Peyer's patch (tissue), 4 donors: Measurements from ENCODE around the gene TMEM217. TPM values are rescaled to one million over a fixed set of nuclear protein-coding genes. Genes with fewer than 3 reads are reported as not detected.
"Not testable (repeated sequence)": the region's sequence is repeated elsewhere in the genome, so short reads cannot be mapped to it uniquely, and the experiment has no call there.

ENCODE experiments used
- DNase-seq, 3 donors: peaks; one replicate each; pipeline ENCODE4 v3.0.0-alpha.2; 2017 to 2019
- H3K27ac ChIP-seq, 4 donors: fragments of 200-600 bp; sonication (generic); one replicate each; pipeline ENCODE4 v1.5.1; 2016 to 2019
- H3K27me3 ChIP-seq, 2 donors: fragments of 200-600 bp; sonication (generic); one replicate each; pipeline ENCODE4 v1.5.1; 2019
- H3K36me3 ChIP-seq, 3 donors: fragments of 200-600 bp; sonication (generic); one replicate each; pipeline ENCODE4 v1.5.1; 2016 to 2019
- H3K4me1 ChIP-seq, 4 donors: fragments of 200-600 bp; sonication (generic); one replicate each; pipeline ENCODE4 v1.5.1; 2016 to 2019
- H3K4me3 ChIP-seq, 4 donors: fragments of 200-600 bp; sonication (generic); 1 replicate in 3 of 4; 2 replicates in 1 of 4; pipeline ENCODE4 v1.5.1; 2016 to 2019; ENCODE audit warnings: mild to moderate bottlenecking in 1 of 4
- H3K9me3 ChIP-seq, 4 donors: fragments of 200-600 bp; sonication (generic); one replicate each; pipeline ENCODE4 v1.5.1; 2016 to 2019; ENCODE audit warnings: mild to moderate bottlenecking in 1 of 4
- CTCF ChIP-seq, 6 experiments: fragments of 450-650 bp in 4 of 6; fragments of 200-600 bp in 2 of 6; sonication (generic) in 1 of 6; IDR thresholded peaks; one replicate each; pipeline ENCODE4 v1.5.1; 2017 to 2019; ENCODE audit warnings: antibody characterized with exemption in 6 of 6, mild to moderate bottlenecking in 3 of 6, moderate library complexity in 1 of 6
- POLR2A ChIP-seq, 2 donors: fragments of 450-650 bp; IDR thresholded peaks; one replicate each; pipeline ENCODE4 v1.5.1; 2017; ENCODE audit warnings: antibody characterized with exemption in 2 of 2, mild to moderate bottlenecking in 2 of 2, moderate library complexity in 2 of 2
- total RNA-seq, 4 donors: library from RNA; depleted of rRNA; stranded (reverse); fragments of >200 nt; gene quantifications; one replicate each; pipeline ENCODE4 v1.1.0, GENCODE V29; 2016

Gene TMEM217
- total RNA-seq, 4 donors from 2014 or later, result 0.53 TPM; not detected in 3

GRCh38 chr6:37192666-37193065 lies 65.3 kb downstream of the TMEM217 start:
- peak in 1 of 3 donors; percentile 40 for DNase-seq
- Histone ChIP-seq H3K36me3 (no peaks in the 10 kb centered on the region), H3K27me3 (no peaks in the 10 kb centered on the region), H3K4me3 (no peak overlapping the region), H3K27ac (no peak overlapping the region), H3K4me1 (no peaks in the 10 kb centered on the region), H3K9me3 (no peaks in the 10 kb centered on the region)
- no peak for TF ChIP-seq CTCF (IDR thresholded peaks at IDR 0.05)
- no peak for TF ChIP-seq POLR2A (IDR thresholded peaks at IDR 0.05)

DNA sequence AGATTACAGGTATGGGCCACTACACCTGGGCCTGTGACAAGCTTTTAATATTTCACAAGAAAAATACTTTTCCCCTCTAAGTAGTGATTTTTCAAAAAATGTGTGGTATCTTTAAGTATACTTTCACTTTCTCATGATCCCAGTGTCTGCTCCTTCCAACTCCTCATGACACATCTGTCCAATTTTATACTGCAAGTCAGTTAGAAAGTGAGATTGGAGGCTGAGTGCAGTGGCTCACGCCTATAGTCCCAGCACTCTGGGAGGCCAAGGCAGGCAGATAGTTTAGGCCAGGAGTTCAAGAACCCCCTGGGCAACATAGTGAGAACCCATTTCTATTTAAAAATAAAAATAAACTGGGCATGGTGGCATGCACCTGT lies 67.8 kb downstream of the TMEM217 start:
- no peaks in the 10 kb centered on the region for H3K27me3 ChIP-seq
- peak in 1 of 3 donors; percentile 17 for DNase-seq
- H3K9me3 ChIP-seq, result no peaks in the 10 kb centered on the region
- H3K4me1 ChIP-seq, result no peaks in the 10 kb centered on the region
- H3K36me3 ChIP-seq, result no peaks in the 10 kb centered on the region
- no peak overlapping the region for H3K27ac ChIP-seq
- no peak overlapping the region for H3K4me3 ChIP-seq
- TF ChIP-seq POLR2A (IDR thresholded peaks at IDR 0.05) (no peak), CTCF (IDR thresholded peaks at IDR 0.05) (no peak)

DNA sequence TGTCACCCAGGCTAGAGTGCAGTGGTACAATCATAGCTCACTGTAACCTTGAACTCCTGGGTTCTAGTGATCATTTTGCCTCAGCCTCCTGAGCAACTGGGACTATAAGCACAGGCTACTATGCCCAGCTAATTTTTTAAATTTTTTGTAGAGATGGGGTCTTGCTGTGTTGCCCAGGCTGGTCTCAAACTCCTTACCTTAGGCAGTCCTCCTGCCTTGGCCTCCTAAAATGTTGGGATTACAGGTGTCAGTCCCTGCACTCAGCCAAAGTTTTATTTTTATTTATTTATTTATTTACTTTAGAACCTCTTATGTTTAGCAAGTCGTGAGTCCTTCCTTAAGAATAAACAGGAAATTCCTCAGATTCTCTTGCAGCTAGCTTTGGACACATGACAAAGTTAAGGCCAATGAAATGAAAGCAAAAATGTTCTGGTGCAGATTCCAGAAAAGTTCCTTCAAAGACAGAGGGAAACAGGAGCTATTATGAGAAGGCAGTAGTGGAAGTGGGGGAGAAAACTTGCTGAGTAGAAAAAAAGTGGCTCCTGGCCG lies 68.9 kb downstream of the TMEM217 start:
- DNase-seq, result no peak

GRCh38 chr6:37187321-37188022 lies 70.5 kb downstream of the TMEM217 start:
- Histone ChIP-seq H3K4me1 (peaks cover 0 to 8% (median 2%) of the 10 kb centered on the region in 4 donors), H3K4me3 (no peak overlapping the region), H3K27me3 (no peaks in the 10 kb centered on the region), H3K27ac (peak overlapping the region in 1 of 4 donors; percentile 21), H3K9me3 (no peaks in the 10 kb centered on the region), H3K36me3 (no peaks in the 10 kb centered on the region)
- DNase-seq, result no peak
- no peak for TF ChIP-seq POLR2A (IDR thresholded peaks at IDR 0.05)
- TF ChIP-seq CTCF (IDR thresholded peaks at IDR 0.05), result no peak

More for the DNA sequence above, 68.9 kb downstream of the TMEM217 start:
- H3K4me1 ChIP-seq, result peaks cover 0 to 3% (median 0%) of the 10 kb centered on the region in 4 donors
- no peaks in the 10 kb centered on the region for H3K27me3 ChIP-seq
- H3K27ac ChIP-seq, result no peak overlapping the region
- H3K4me3 ChIP-seq, result no peak overlapping the region
- TF ChIP-seq CTCF (IDR thresholded peaks at IDR 0.05) (no peak), POLR2A (IDR thresholded peaks at IDR 0.05) (no peak)
- H3K9me3 ChIP-seq, result no peaks in the 10 kb centered on the region
- no peaks in the 10 kb centered on the region for H3K36me3 ChIP-seq

- H3K36me3 ChIP-seq, H3K27ac ChIP-seq, H3K27me3 ChIP-seq: not testable (repeated sequence)
Observed at GRCh38 chr6:37185949-37186720, 71.8 kb downstream of the TMEM217 start.

More at GRCh38 chr6:37185949-37186720, 71.8 kb downstream of the TMEM217 start:
- H3K4me3 ChIP-seq, H3K4me1 ChIP-seq, DNase-seq, H3K9me3 ChIP-seq: not testable (repeated sequence)
